IMR-90 (cell line): ENCODE measurements around the gene ELP2. TPM values are rescaled to one million over a fixed set of nuclear protein-coding genes. Genes with fewer than 3 reads are reported as not detected.

Source experiments
- ATAC-seq: fragments of 200-7000 bp; cut with Tn5 transposase; 2 replicates; pipeline ENCODE4 v1.9.1; 2020; ENCODE audit warnings: low read depth, mild to moderate bottlenecking, moderate library complexity
- BruUV-seq: library from RNA; stranded (reverse); fragments of 400-500 nt; replicated peaks from 2 replicates; lab custom pipeline; 2021; lab: Mats Ljungman, UMichigan
- CTCF ChIA-PET: fragments of 300-600 bp; formaldehyde crosslinking; extraction: SDS; loops from one replicate; lab custom pipeline; 2021; ENCODE audit warnings: antibody characterized with exemption; lab: Yijun Ruan, JAX
- POLR2A ChIA-PET: fragments of 300-600 bp; sonication (Branson Sonifier 250); formaldehyde crosslinking; loops from one replicate; lab custom pipeline; 2022; ENCODE audit warnings: antibody characterized with exemption; ENCODE audit not compliant: unreplicated experiment; lab: Charles Lee
- DNase-seq: peaks from one replicate; pipeline ENCODE4 v3.0.0; 2013
- H2AFZ ChIP-seq: replicated peaks from 2 replicates; pipeline ENCODE3; 2013; ENCODE audit warnings: low read length, mild to moderate bottlenecking; ENCODE audit not compliant: poor library complexity
- H2AK5ac ChIP-seq: 2 replicates; pipeline ENCODE4 v1.6.1; 2013; ENCODE audit warnings: low read depth, low read length, inconsistent platforms
- H2AK9ac ChIP-seq: replicated peaks from 2 replicates; pipeline ENCODE3; 2013; ENCODE audit warnings: mild to moderate bottlenecking, low read depth, low read length, moderate library complexity; ENCODE audit not compliant: poor library complexity
- H2BK120ac ChIP-seq: 2 replicates; pipeline ENCODE4 v1.6.1; 2013; ENCODE audit warnings: low read depth, low read length, inconsistent platforms
- H2BK15ac ChIP-seq: 3 replicates; pipeline ENCODE4 v1.6.1; 2013; ENCODE audit warnings: low read depth, low read length, inconsistent platforms
- H2BK20ac ChIP-seq: 2 replicates; pipeline ENCODE4 v1.6.1; 2013; ENCODE audit warnings: low read depth, mild to moderate bottlenecking, inconsistent platforms, low read length, moderate library complexity
- H2BK5ac ChIP-seq: 2 replicates; pipeline ENCODE4 v1.6.1; 2013; ENCODE audit warnings: mild to moderate bottlenecking, low read depth, low read length, inconsistent platforms; ENCODE audit not compliant: poor library complexity, severe bottlenecking
- H3K14ac ChIP-seq: replicated peaks from 2 replicates; pipeline ENCODE4 v1.6.1; 2013; ENCODE audit warnings: low read depth, low read length, inconsistent platforms
- H3K18ac ChIP-seq: 2 replicates; pipeline ENCODE4 v1.6.1; 2013; ENCODE audit warnings: low read depth, low read length, control low read depth
- H3K23ac ChIP-seq: 2 replicates; pipeline ENCODE4 v1.6.1; 2013; ENCODE audit warnings: low read depth, low read length, inconsistent platforms
- H3K27ac ChIP-seq: 2 replicates; pipeline ENCODE4 v1.5.1; 2013; ENCODE audit warnings: mild to moderate bottlenecking, control low read depth, low read length; ENCODE audit not compliant: insufficient read depth
- H3K27me3 ChIP-seq: 2 replicates; pipeline ENCODE4 v1.6.1; 2013; ENCODE audit warnings: low read length; ENCODE audit not compliant: control insufficient read depth, insufficient read depth
- H3K36me3 ChIP-seq: 2 replicates; pipeline ENCODE4 v1.6.1; 2013; ENCODE audit warnings: low read length, mixed read lengths; ENCODE audit not compliant: control insufficient read depth, insufficient read depth
- H3K4ac ChIP-seq: 2 replicates; pipeline ENCODE4 v1.6.1; 2013; ENCODE audit warnings: low read depth, low read length, inconsistent platforms
- H3K4me1 ChIP-seq: 2 replicates; pipeline ENCODE4 v1.6.1; 2013; ENCODE audit warnings: low read length, mixed read lengths; ENCODE audit not compliant: control insufficient read depth, insufficient read depth
- H3K4me2 ChIP-seq: 2 replicates; pipeline ENCODE4 v1.6.1; 2013; ENCODE audit warnings: low read depth, mild to moderate bottlenecking, control low read depth, low read length, moderate library complexity
- H3K4me3 ChIP-seq: 2 replicates; pipeline ENCODE4 v1.5.1; 2013; ENCODE audit warnings: low read depth, mild to moderate bottlenecking, control low read depth, low read length, moderate library complexity; ENCODE audit not compliant: insufficient read depth
- H3K56ac ChIP-seq: 2 replicates; pipeline ENCODE4 v1.6.1; 2013; ENCODE audit warnings: low read length, inconsistent platforms; ENCODE audit not compliant: insufficient read depth; ENCODE audit errors: extremely low read depth
- H3K79me1 ChIP-seq, 2 experiments: 2 replicates each; pipeline ENCODE4 v1.6.1; 2013; ENCODE audit warnings: low read length in 2 of 2, inconsistent platforms in 1 of 2, low read depth in 1 of 2
- H3K9ac ChIP-seq: 2 replicates; pipeline ENCODE4 v1.6.1; 2013; ENCODE audit warnings: low read depth, low read length, control low read depth
- H3K9me1 ChIP-seq: 2 replicates; pipeline ENCODE4 v1.6.1; 2013; ENCODE audit warnings: low read length, inconsistent platforms; ENCODE audit not compliant: insufficient read depth
- H3K9me3 ChIP-seq: 2 replicates; pipeline ENCODE4 v1.6.1; 2013; ENCODE audit warnings: low read length; ENCODE audit not compliant: control insufficient read depth, insufficient read depth
- H4K20me1 ChIP-seq: 2 replicates; pipeline ENCODE4 v1.6.1; 2013; ENCODE audit warnings: low read length, inconsistent platforms; ENCODE audit not compliant: insufficient read depth
- H4K5ac ChIP-seq: 2 replicates; pipeline ENCODE4 v1.6.1; 2013; ENCODE audit warnings: mild to moderate bottlenecking, low read depth, low read length, control low read depth
- H4K8ac ChIP-seq, 2 experiments: 2 replicates each; pipeline ENCODE4 v1.6.1; 2013; ENCODE audit warnings: low read depth in 2 of 2, low read length in 2 of 2, control low read depth in 1 of 2, inconsistent platforms in 1 of 2
- H4K91ac ChIP-seq: 2 replicates; pipeline ENCODE4 v1.6.1; 2013; ENCODE audit warnings: low read depth, low read length, inconsistent platforms; ENCODE audit not compliant: insufficient read depth
- BHLHE40 ChIP-seq: fragments of 150-350 bp; IDR thresholded peaks from 2 replicates; pipeline ENCODE4 v1.6.1; 2016; ENCODE audit warnings: mild to moderate bottlenecking, low read depth, low read length
- FOS ChIP-seq: fragments of 150-350 bp; IDR thresholded peaks from 2 replicates; pipeline ENCODE4 v1.6.1; 2016; ENCODE audit warnings: low read depth, low read length
- MAFK ChIP-seq: IDR thresholded peaks from 2 replicates; pipeline ENCODE4 v1.6.1; 2012; ENCODE audit warnings: low read depth, low read length, improper control_type of control experiment
- RCOR1 ChIP-seq: IDR thresholded peaks from 2 replicates; pipeline ENCODE4 v1.6.1; 2012; ENCODE audit warnings: mild to moderate bottlenecking, low read length, improper control_type of control experiment; ENCODE audit not compliant: insufficient replicate concordance
- RFX5 ChIP-seq: IDR thresholded peaks from 2 replicates; pipeline ENCODE4 v1.8.0; 2012; ENCODE audit warnings: low read depth, mild to moderate bottlenecking, low read length, moderate library complexity
- SMC3 ChIP-seq: fragments of 150-350 bp; IDR thresholded peaks from 2 replicates; pipeline ENCODE4 v1.6.1; 2016; ENCODE audit warnings: low read depth, mild to moderate bottlenecking, antibody characterized with exemption, low read length, moderate library complexity
- WGBS, 2 experiments: methylation state at CpG; one replicate each; pipeline versions ENCODE4 v1.1.5 to v1.1.7; 2013; ENCODE audit warnings: missing lambda C conversion rate in 2 of 2; ENCODE audit not compliant: insufficient read length in 1 of 2; ENCODE audit errors: extremely low coverage in 2 of 2; 5-methylcytosine and 5-hydroxymethylcytosine counted together
- dilution Hi-C: fragments of 300-500 bp; cut with HindIII; formaldehyde crosslinking; loops from one replicate; pipeline ENCODE4 v1.14.3; 2018; ENCODE audit warnings: low sequenced_read_pairs; ENCODE audit not compliant: unreplicated experiment
- in situ Hi-C: fragments of 300-500 bp; cut with MboI; formaldehyde crosslinking; loops from 3 replicates; pipeline ENCODE4 v1.14.3; 2019; ENCODE audit warnings: low sequenced_read_pairs, inconsistent platforms, mixed read lengths
- intact Hi-C: fragments of 100-400 bp; cut with micrococcal nuclease; formaldehyde crosslinking; loops from 2 replicates; pipeline ENCODE4 v1.10.0; 2022
- polyA plus RNA-seq, 3 experiments: library from polyadenylated mRNA; depleted of rRNA; stranded (reverse); fragments of >200 nt; gene quantifications; 2 replicates each; pipeline ENCODE4 v1.2.3, GENCODE V29; 2012; ENCODE audit warnings: low replicate concordance in 1 of 3
- total RNA-seq: library from RNA; depleted of rRNA; stranded (reverse); fragments of >200 nt; gene quantifications from 2 replicates; pipeline ENCODE4 v1.2.3, GENCODE V29; 2012

Gene ELP2
- total and polyA plus RNA-seq, 2 of the 4 experiments (the other 2 are of a cell fraction), result 48.1 to 161 TPM

- H3K36me3 ChIP-seq, result peaks cover 58% of the 10 kb centered on the region
- no peak overlapping the region for H3K27ac ChIP-seq
- no peaks in the 10 kb centered on the region for H4K20me1 ChIP-seq
- no peak overlapping the region for H4K91ac ChIP-seq
- no peak overlapping the region for H2BK15ac ChIP-seq
- no TSS peak for BruUV-seq
- DNase-seq (no peak), ATAC-seq (no peak)
- H3K4me3 ChIP-seq, result no peak overlapping the region
- no peak overlapping the region for H4K5ac ChIP-seq
- H3K23ac ChIP-seq, result no peak overlapping the region
- no peak overlapping the region for H3K4ac ChIP-seq
- H3K9me3 ChIP-seq, result no peaks in the 10 kb centered on the region
- H3K4me1 ChIP-seq, result no peaks in the 10 kb centered on the region
- intact Hi-C loops (no loop called here), dilution Hi-C loops (no loop called here), in situ Hi-C loops (no loop called here)
- H3K56ac ChIP-seq, result no peak overlapping the region
- no peak overlapping the region for H4K8ac ChIP-seq
- no peaks in the 10 kb centered on the region; the same call in 1 of the 2 replicates for H3K9me1 ChIP-seq
- ChIA-PET CTCF (no interaction called here), POLR2A (no interaction called here)
- no peak overlapping the region for H2AK5ac ChIP-seq
- no peak overlapping the region for H2BK20ac ChIP-seq
- no peak overlapping the region for H3K14ac ChIP-seq
- H2AFZ ChIP-seq, result no peak overlapping the region
- no peak overlapping the region for H2AK9ac ChIP-seq
- no peak overlapping the region for H2BK5ac ChIP-seq
- no peak overlapping the region for H3K18ac ChIP-seq
- no peak overlapping the region for H2BK120ac ChIP-seq
- H3K27me3 ChIP-seq, result no peaks in the 10 kb centered on the region
- WGBS, 2 experiments, result no CpG with 5 or more reads among the region's 2 CpGs
- H3K79me1 ChIP-seq, result peaks cover 3% of the 10 kb centered on the region in 2 experiments; a peak in 2 of 4 replicates
- no peak for TF ChIP-seq FOS
- TF ChIP-seq BHLHE40, result no peak
- TF ChIP-seq RFX5, result no peak
- TF ChIP-seq RCOR1, result no peak
- no peak for TF ChIP-seq MAFK
- no peak for TF ChIP-seq SMC3
- no peak overlapping the region for H3K4me2 ChIP-seq
- H3K9ac ChIP-seq, result no peak overlapping the region
Measured at GRCh38 chr18:36143391-36143790, 13.7 kb downstream of the ELP2 start.
